HepG2 (cell line): ENCODE results near the gene GTF2F1. TPM values are rescaled to one million over a fixed set of nuclear protein-coding genes. Genes with fewer than 3 reads are reported as not detected.

Source experiments
- ARID4A ChIP-seq: sonication (generic); formaldehyde crosslinking; IDR thresholded peaks from 2 replicates; pipeline ENCODE4 v1.5.0; 2020; ENCODE audit warnings: mild to moderate bottlenecking, missing genetic modification reagents, borderline replicate concordance
- CC2D1A ChIP-seq: sonication (generic); formaldehyde crosslinking; IDR thresholded peaks from 2 replicates; pipeline ENCODE4 v1.8.1; 2023; ENCODE audit warnings: mild to moderate bottlenecking, missing genetic modification reagents
- DDIT3 ChIP-seq: sonication (generic); formaldehyde crosslinking; IDR thresholded peaks from 2 replicates; pipeline ENCODE4 v1.4.0; 2020; ENCODE audit warnings: mild to moderate bottlenecking, missing genetic modification reagents
- ERF ChIP-seq: IDR thresholded peaks from 2 replicates; pipeline ENCODE4 v1.6.1; 2018; ENCODE audit warnings: missing biosample characterization, missing genetic modification reagents
- FOXK2 ChIP-seq: fragments of 450-650 bp; IDR thresholded peaks from 2 replicates; pipeline ENCODE4 v1.6.1; 2016
- IRX3 ChIP-seq: sonication (generic); formaldehyde crosslinking; IDR thresholded peaks from 2 replicates; pipeline ENCODE4 v1.8.1; 2023; ENCODE audit warnings: mild to moderate bottlenecking, low read depth, missing genetic modification reagents, borderline replicate concordance
- JDP2 ChIP-seq: sonication (generic); formaldehyde crosslinking; IDR thresholded peaks from 2 replicates; pipeline ENCODE4 v1.8.1; 2022; ENCODE audit warnings: missing genetic modification reagents, borderline replicate concordance
- MXI1 ChIP-seq: IDR thresholded peaks from 3 replicates; pipeline ENCODE4 v1.6.1; 2012; ENCODE audit warnings: low read depth, low read length, inconsistent platforms, borderline replicate concordance
- NONO ChIP-seq, 2 experiments: fragments of 450-650 bp in 1 of 2; sonication (generic) in 1 of 2; formaldehyde crosslinking in 1 of 2; IDR thresholded peaks in 1 of 2; conservative IDR thresholded peaks in 1 of 2; 2 replicates each; pipeline versions ENCODE4 v1.6.1 to v1.8.0; 2017 to 2022; ENCODE audit warnings: mild to moderate bottlenecking in 1 of 2, missing genetic modification reagents in 1 of 2, moderate library complexity in 1 of 2
- NR2F2 ChIP-seq: IDR thresholded peaks from 2 replicates; pipeline ENCODE4 v1.6.1; 2012; ENCODE audit warnings: low read depth, inconsistent platforms, borderline replicate concordance
- NR3C1 ChIP-seq: sonication (generic); formaldehyde crosslinking; IDR thresholded peaks from 2 replicates; pipeline ENCODE4 v1.4.0; 2020; ENCODE audit warnings: missing genetic modification reagents
- RBM39 ChIP-seq: fragments of 200-400 bp; formaldehyde crosslinking; IDR thresholded peaks from one replicate; pipeline ENCODE4 v1.6.1; 2018; ENCODE audit warnings: antibody characterized with exemption, mild to moderate bottlenecking, low read depth, low read length; ENCODE audit not compliant: poor library complexity, severe bottlenecking
- SP1 ChIP-seq, 2 experiments: fragments of 450-650 bp in 1 of 2; sonication (generic) in 1 of 2; formaldehyde crosslinking in 1 of 2; IDR thresholded peaks; 2 replicates each; pipeline versions ENCODE4 v1.4.0 to v1.6.1; 2016 to 2020; ENCODE audit warnings: missing genetic modification reagents in 1 of 2
- TAF1 ChIP-seq: sonication (generic); formaldehyde crosslinking; IDR thresholded peaks from 2 replicates; pipeline ENCODE4 v1.4.0; 2020; ENCODE audit warnings: missing genetic modification reagents
- ZBTB21 ChIP-seq: sonication (generic); formaldehyde crosslinking; IDR thresholded peaks from 2 replicates; pipeline ENCODE4 v1.4.0; 2020; ENCODE audit warnings: missing genetic modification reagents
- ZNF143 ChIP-seq: sonication (generic); formaldehyde crosslinking; IDR thresholded peaks from 2 replicates; pipeline ENCODE4 v1.4.0; 2020; ENCODE audit warnings: missing genetic modification reagents
- ZNF225 ChIP-seq: sonication (generic); formaldehyde crosslinking; IDR thresholded peaks from 2 replicates; pipeline ENCODE4 v1.4.0; 2020; ENCODE audit warnings: mild to moderate bottlenecking, missing genetic modification reagents
- ZNF260 ChIP-seq: sonication (generic); formaldehyde crosslinking; IDR thresholded peaks from 2 replicates; pipeline ENCODE4 v1.4.0; 2020; ENCODE audit warnings: missing genetic modification reagents, low read depth, mild to moderate bottlenecking, borderline replicate concordance
- ZNF317 ChIP-seq: sonication (generic); formaldehyde crosslinking; IDR thresholded peaks from 2 replicates; pipeline ENCODE4 v1.5.0; 2020; ENCODE audit warnings: mild to moderate bottlenecking, missing genetic modification reagents
- ZNF33A ChIP-seq: sonication (generic); formaldehyde crosslinking; IDR thresholded peaks from 2 replicates; pipeline ENCODE4 v1.5.1; 2020; ENCODE audit warnings: missing genetic modification reagents, mild to moderate bottlenecking, moderate library complexity, borderline replicate concordance
- ZNF550 ChIP-seq: sonication (generic); formaldehyde crosslinking; IDR thresholded peaks from 2 replicates; pipeline ENCODE4 v1.4.0; 2020; ENCODE audit warnings: mild to moderate bottlenecking, missing genetic modification reagents, borderline replicate concordance
- ZNF816 ChIP-seq: sonication (generic); formaldehyde crosslinking; IDR thresholded peaks from 2 replicates; pipeline ENCODE4 v1.8.0; 2022; ENCODE audit warnings: missing genetic modification reagents, mild to moderate bottlenecking, borderline replicate concordance
- ZNF83 ChIP-seq: sonication (generic); formaldehyde crosslinking; IDR thresholded peaks from 2 replicates; pipeline ENCODE4 v1.4.0; 2020; ENCODE audit warnings: missing genetic modification reagents, mild to moderate bottlenecking, borderline replicate concordance
- polyA plus RNA-seq, 8 experiments: library from polyadenylated mRNA; depleted of rRNA in 3 of 8; stranded (reverse) in 7 of 8; unstranded in 1 of 8; fragments of >200 nt; fragmentation: Illumina TruSeq in 4 of 8; extraction: Trizol in 4 of 8; gene quantifications; 2 replicates each; pipeline versions ENCODE4 v1.2.1 to v1.2.3, GENCODE V29; 2011 to 2016; ENCODE audit warnings: low read depth in 4 of 8, missing spikeins in 1 of 8, mixed read lengths in 1 of 8; ENCODE audit not compliant: insufficient read depth in 1 of 8
- total RNA-seq, 5 experiments: library from RNA; depleted of rRNA; stranded (reverse); fragments of >200 nt; fragmentation: Illumina TruSeq; extraction: Trizol; gene quantifications; 2 replicates each; pipeline ENCODE4 v1.2.3, GENCODE V29; 2016; ENCODE audit warnings: low read depth in 1 of 5
- TF ChIP-seq, protein P1 (sequence below): sonication (generic); formaldehyde crosslinking; IDR thresholded peaks from 2 replicates; pipeline ENCODE4 v1.8.0; 2022; ENCODE audit warnings: missing genetic modification reagents, mild to moderate bottlenecking, borderline replicate concordance

Gene GTF2F1
- total and polyA plus RNA-seq, 2 of the 13 experiments (the other 11 are each of a cell fraction or from before 2014, with no cell fraction given) = 27.8 to 34.1 TPM

DNA sequence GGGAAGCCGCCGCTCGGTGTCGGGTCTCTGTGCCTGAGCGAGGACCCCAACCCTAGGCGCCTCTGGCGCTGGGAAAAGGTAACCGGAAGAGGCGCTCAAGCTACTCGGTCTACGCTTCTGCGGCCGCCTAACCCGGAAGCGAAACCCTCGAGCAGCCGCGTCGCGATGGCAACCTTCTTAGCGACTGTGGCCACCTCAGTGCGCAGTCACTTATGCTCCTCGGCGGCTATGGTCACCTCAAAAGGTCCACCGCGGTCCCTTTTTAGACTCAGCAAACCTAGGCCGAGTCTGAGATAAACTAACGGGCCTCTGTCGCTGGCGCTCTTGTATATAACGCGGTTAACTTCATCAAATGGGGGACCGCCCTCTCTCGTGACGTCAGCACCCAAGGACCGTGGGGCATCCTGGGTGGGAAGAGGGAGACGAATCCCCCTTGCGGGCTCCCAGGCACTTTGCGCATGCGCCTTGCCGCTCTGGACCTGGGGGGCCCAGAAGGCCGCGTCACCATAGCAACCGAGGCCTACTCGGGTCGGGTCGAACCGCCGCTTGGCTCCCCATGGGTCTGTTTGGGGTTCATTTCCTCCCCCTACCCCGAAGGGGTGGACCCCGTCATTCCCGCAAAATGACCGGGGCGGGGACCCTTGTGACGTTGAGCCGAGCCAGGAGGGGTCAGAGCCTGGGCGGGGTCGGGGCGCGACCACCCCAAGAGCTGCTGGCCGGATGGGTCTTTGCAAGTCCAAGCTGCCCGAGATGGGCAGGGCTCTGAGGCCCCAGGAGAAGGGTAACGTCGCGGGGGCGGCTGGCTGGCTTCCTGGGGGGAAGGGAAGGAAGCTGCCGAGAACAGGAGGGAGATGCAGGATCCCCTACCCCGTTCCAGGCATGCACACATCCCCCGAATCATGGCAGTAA lies at the start of gene GTF2F1 (continued):
- TF ChIP-seq DDIT3 (CRISPR knock-in tag) = no peak
- no peak for TF ChIP-seq SP1 (IDR thresholded peaks at IDR 0.05)
- TF ChIP-seq SP1 (CRISPR knock-in tag; IDR thresholded peaks at IDR 0.05) = peak; percentile 20; the same call in 1 of the 2 replicates
- TF ChIP-seq ZNF225 (CRISPR knock-in tag) = no peak
- peak; percentile 24; the same call in 1 of the 2 replicates for TF ChIP-seq TAF1 (CRISPR knock-in tag)
- 0 out of 2 replicates have a peak, but pooled peaks have one; percentile 25 for TF ChIP-seq NR2F2
- TF ChIP-seq FOXK2 = no peak
- no peak for TF ChIP-seq NR3C1 (CRISPR knock-in tag)
- TF ChIP-seq RBM39 = peak; percentile 16
- no peak for TF ChIP-seq ZNF83 (CRISPR knock-in tag)
- 0 out of 2 replicates have a peak, but pooled peaks have one; percentile 36 for TF ChIP-seq ZNF816 (CRISPR knock-in tag)
- 0 out of 2 replicates have a peak, but pooled peaks have one; percentile 63 for TF ChIP-seq ZNF317 (CRISPR knock-in tag)
- peak; percentile 71 for TF ChIP-seq ZBTB21 (CRISPR knock-in tag)
- no peak for TF ChIP-seq ZNF260
- no peak for TF ChIP-seq JDP2
- peak; percentile 51 for TF ChIP-seq ERF (CRISPR knock-in tag)
- TF ChIP-seq, protein P1, sequence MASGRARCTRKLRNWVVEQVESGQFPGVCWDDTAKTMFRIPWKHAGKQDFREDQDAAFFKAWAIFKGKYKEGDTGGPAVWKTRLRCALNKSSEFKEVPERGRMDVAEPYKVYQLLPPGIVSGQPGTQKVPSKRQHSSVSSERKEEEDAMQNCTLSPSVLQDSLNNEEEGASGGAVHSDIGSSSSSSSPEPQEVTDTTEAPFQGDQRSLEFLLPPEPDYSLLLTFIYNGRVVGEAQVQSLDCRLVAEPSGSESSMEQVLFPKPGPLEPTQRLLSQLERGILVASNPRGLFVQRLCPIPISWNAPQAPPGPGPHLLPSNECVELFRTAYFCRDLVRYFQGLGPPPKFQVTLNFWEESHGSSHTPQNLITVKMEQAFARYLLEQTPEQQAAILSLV (CRISPR knock-in tag) = peak; percentile 16; the same call in 1 of the 2 replicates
- TF ChIP-seq ZNF550 (CRISPR knock-in tag) = no peak
- TF ChIP-seq ARID4A = peak; percentile 96
- TF ChIP-seq NONO (IDR thresholded peaks at IDR 0.05) = no peak
- no peak; the same call in 1 of the 2 replicates for TF ChIP-seq NONO (CRISPR knock-in tag; conservative IDR thresholded peaks at IDR 0.05)
- no peak for TF ChIP-seq IRX3
- peak; percentile 85 for TF ChIP-seq ZNF143 (CRISPR knock-in tag)
- 0 out of 2 replicates have a peak, but pooled peaks have one; percentile 14 for TF ChIP-seq CC2D1A (CRISPR knock-in tag)
- TF ChIP-seq MXI1 = peak; percentile 84; the same call in 2 of the 3 replicates
- TF ChIP-seq ZNF33A = no peak
